Right lung (tissue), 5 donors: Measurements from ENCODE around the gene COX7A2. TPM values are rescaled to one million over a fixed set of nuclear protein-coding genes. Genes with fewer than 3 reads are reported as not detected.

Experiments used
- DNase-seq, 2 donors: peaks; one replicate each; pipeline ENCODE4 v3.0.0-alpha.2; 2013
- polyA plus RNA-seq, 5 donors: library from polyadenylated mRNA; unstranded; fragments of 120-200 nt; gene quantifications; one replicate each; pipeline versions ENCODE4 v1.2.1 to v1.2.3, GENCODE V29; 2013; ENCODE audit warnings: inconsistent platforms in 1 of 5, low replicate concordance in 1 of 5; ENCODE audit not compliant: insufficient read length in 5 of 5, insufficient read depth in 1 of 5

Gene COX7A2
- polyA plus RNA-seq, 5 donors: 180 to 245 (median 225) TPM

DNA sequence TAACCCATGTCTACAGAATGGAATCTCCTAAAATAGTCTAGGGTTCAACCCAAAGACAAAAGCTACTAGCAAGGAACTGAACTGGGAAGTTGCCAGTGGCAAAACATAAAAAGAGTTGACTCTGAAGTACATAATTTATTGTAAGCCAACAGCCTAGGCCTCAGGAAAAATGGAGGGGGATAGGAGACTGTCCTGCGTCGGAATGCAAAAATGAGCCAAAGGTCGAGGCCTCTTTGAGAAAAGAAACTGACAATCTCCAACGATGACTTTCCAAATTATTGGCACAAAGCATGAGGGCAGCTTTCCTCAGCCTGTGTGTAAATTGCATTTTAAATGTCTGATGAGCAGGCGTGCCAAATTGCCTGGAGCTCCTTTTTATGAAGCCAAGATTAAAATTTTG, 39.9 kb downstream of the COX7A2 start:
- no peak for DNase-seq

DNA sequence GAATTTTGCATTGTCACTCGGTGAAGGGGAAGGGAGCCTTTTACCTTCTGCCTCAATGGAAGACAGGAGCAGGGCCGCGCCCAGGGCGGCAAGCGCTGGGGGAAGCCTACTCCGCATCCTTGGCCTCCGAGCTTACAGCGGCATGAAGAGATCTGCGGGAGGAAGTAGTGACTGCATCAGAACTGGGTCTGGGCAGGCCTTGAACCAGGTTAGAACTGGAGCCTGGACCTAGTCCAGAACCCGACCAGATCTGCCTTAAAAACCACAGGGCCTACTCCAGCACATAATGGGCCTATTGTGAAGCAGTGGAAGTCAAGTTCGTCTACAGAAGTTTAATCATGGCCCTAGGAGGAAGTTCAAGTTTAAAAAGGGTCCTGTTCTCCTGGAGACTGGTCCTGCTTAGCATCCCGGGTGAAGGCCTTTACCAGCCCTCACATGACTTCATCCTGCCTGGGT, 40.9 kb downstream of the COX7A2 start:
- DNase-seq: no peak

DNA sequence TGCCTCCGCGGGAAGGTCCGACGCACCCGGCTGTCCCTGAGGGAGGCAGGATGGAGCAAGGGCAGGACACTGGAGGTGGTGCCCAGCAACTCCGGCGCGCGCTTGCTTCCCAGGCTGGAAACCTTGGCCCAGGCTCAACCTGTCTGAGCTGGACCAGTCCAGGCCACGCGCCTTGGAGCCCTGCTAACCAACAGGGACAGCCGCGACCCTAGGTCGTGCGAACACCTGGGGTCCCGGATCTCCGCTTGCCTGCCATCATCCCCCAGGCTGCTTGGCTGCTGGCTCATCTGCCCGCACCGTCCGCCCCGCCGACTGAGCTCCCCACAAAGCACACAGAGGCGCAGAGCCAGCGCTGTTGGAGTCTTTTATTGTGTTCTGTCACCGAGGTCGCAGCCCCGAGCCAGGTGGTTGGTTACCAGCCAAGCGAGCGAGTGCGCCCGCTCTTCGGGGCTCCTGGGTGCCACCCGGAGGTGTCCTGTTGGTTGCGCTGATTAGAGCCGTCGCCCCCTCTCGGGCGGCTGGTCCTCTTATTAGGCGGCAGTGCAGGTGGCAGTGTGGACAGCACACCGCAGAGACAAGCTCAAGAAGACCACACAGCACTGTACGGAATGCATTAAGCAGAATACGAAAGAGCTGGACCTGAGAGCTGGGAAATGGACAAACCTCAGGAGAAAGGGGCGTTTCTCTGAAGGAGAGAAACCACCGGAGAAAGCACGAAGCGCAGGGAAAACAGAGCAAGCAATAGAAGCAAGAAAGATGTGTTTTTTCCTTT, 41.5 kb downstream of the COX7A2 start:
- DNase-seq: no peak

DNA sequence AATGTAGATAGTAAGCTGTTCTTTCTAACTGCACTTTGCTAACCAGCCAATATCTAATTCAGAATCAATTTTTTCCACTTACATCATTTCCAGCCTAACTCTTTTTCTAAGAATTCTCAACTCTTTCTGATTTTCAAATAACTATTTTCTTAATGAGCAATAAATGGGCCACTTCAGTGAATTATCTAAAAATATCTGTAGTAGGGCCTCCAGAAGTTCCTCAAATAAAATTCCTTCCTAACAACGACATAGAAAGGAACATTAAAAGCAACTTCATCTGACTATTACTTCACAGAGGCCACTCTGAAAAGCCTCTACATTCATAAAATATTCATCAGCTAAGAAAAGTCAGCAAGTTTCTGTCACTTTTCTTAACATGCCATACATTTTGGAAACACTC, 42.6 kb downstream of the COX7A2 start:
- DNase-seq: no peak

DNA sequence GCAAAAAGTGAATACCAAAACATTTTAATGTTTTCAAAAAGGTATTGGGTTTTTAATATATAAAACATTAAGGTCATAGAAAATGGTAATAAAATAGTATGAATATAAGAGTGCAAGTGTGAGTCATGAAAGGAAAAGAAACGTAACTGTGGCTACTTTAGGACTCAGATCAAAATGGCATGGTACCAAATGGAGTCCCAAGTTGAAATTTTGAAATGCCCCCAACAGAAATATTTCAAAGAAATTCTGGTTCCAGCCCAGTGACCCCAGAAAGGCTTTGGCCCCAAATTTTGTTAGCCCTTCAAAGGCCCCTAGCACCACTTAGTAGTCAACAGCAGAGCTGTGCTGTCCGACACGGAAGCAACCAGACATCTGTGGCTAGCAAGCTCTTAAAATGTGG, 43.7 kb downstream of the COX7A2 start:
- no peak for DNase-seq

DNA sequence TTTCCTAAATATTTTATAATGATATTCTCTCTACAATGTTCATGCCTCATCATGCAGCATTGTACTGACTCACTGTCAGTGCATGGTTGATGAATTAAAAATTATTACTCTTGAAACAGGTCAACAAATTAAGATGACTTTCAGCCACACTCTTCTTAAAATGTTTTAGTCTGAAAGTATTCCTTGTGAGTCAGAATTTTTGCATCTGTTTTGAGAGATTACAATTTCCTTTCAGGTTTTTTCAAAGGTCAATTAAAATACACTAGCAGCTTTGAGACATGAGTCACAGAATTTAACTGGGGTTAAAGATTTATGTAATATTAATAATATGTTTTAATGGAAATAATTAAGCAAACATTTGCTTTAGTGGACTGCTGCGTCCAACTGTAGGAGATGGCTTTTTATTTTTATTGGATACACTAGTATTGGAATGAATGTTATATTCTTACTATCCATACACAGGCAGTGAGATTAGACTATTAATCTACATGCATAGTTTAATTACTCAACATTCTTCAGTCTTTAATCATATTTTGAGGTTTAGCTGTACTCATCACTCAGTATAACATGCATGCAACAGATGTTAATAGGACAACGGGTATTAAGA, 47.4 kb downstream of the COX7A2 start:
- no peak for DNase-seq

DNA sequence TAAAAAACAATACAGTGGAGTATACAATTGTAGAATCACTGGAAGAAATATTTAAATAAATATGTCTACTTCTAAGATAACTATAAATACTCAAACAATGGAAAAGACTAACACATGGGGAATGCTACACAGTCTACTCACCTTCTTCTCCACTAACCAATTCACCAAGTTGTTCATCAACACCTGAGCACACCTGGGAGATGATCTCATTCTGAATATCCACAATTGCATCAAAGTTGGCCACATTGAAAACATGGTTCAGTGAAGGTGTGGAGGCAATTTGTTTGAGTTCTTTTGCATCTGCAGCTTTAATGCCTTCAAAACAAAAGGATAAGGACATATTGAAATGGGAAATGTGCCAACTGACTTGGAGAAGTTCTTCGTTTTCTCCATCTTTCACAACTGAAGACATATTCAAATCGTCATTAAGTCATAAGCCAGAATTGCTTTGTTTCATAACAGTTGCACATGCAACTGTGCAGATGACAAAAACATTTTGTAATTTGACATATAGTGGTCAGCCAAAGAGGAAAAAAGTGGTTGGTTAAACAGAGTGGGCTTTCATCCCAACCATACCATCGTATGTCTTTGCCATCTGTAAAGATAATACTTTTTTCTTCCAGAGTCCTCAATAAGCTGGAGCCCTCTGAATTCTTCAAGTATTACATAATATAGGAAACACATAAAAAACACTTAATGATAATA, 55.2 kb downstream of the COX7A2 start:
- DNase-seq: no peak

Other genes with a start within 250 kb of the COX7A2 start
- 10 to 100 TPM; 26.0 to 44.2 (median 29.6) TPM for gene COL12A1, start 37.7 kb downstream of the COX7A2 start, polyA plus RNA-seq
- gene TMEM30A, start 41.0 kb upstream of the COX7A2 start, polyA plus RNA-seq: 100 to 1,000 TPM; 119 to 194 (median 169) TPM
- gene FILIP1, start 250.0 kb upstream of the COX7A2 start, polyA plus RNA-seq: 10 to 100 TPM; 20.2 to 45.3 (median 37.6) TPM